ENCODE measurements around the gene NLRC5. TPM values are rescaled to one million over a fixed set of nuclear protein-coding genes. Genes with fewer than 3 reads are reported as not detected.

The NLRC5 gene
- total and polyA plus RNA-seq, 9 of the 15 experiments (the other 6 are each of a cell fraction or from before 2014, with no cell fraction given) = 0.59 to 0.71 TPM; not detected in 7

- no peak for TF ChIP-seq CBX3 (IDR thresholded peaks at IDR 0.05; ENCODE audit: borderline replicate concordance in 1 of 2, low read length in 2 of 2)
- no peak for TF ChIP-seq ZNF778 (CRISPR knock-in tag; IDR thresholded peaks at IDR 0.05)
- TF ChIP-seq PCBP2 (IDR thresholded peaks at IDR 0.05; ENCODE audit: low read depth, low read length, poor library complexity, severe bottlenecking) = no peak
Measured at GRCh38 chr16:57025941-57026777, 36.8 kb downstream of the NLRC5 start (continued).

- 5% methylated on average over 3 of the region's 3 CpGs for WGBS (ENCODE audit: insufficient coverage, low coverage, missing lambda C conversion rate)
- Histone ChIP-seq H3K79me2 (ENCODE audit: control insufficient read depth, insufficient read depth, low read length) (no peaks in the 10 kb centered on the region), H3K9me1 (ENCODE audit: control insufficient read depth, insufficient read depth, low read length) (no peaks in the 10 kb centered on the region), H3K9ac (ENCODE audit: insufficient read depth in 1 of 2, low read depth in 2 of 2, low read length in 2 of 2) (no peak overlapping the region), H2AFZ (ENCODE audit: low read depth, low read length) (no peak overlapping the region), H3K4me3 (no peak overlapping the region), H3K4me1 (replicated peaks in 1 of 2; ENCODE audit: control insufficient read depth in 2 of 2, insufficient read depth in 2 of 2, low read length in 2 of 2) (no peaks in the 10 kb centered on the region), H3K36me3 (ENCODE audit: control insufficient read depth, insufficient read depth, low read length) (no peaks in the 10 kb centered on the region), H3K9me3 (replicated peaks; ENCODE audit: control insufficient read depth, insufficient read depth, low read depth, low read length) (no peaks in the 10 kb centered on the region), H4K20me1 (replicated peaks; ENCODE audit: control insufficient read depth, insufficient read depth, low read length) (peaks cover 7% of the 10 kb centered on the region), H3K4me2 (ENCODE audit: insufficient read depth, low read length) (no peak overlapping the region), H3K27me3 (ENCODE audit: control insufficient read depth in 2 of 2, insufficient read depth in 2 of 2, low read length in 2 of 2) (peaks cover 13 to 53% of the 10 kb centered on the region in 2 experiments; a peak in 4 of 5 replicates), H3K27ac (ENCODE audit: extremely low read depth, low read depth, low read length) (no peak overlapping the region)
- in situ Hi-C loops (cut with MboI) = no loop called here
- ATAC-seq (no peak), FAIRE-seq (no peak), DNase-seq (ENCODE audit: extremely low read depth in 1 of 4, low spot score in 3 of 4) (no peak)
- intact Hi-C loops (cut with micrococcal nuclease) = no loop called here
- ChIA-PET CTCF (ENCODE audit: low intra/inter-chr PET ratio) (no interaction called here), POLR2A (no interaction called here)
- no TSS peak for BruUV-seq (replicated peaks)
- TF ChIP-seq NKRF (IDR thresholded peaks at IDR 0.05; ENCODE audit: borderline replicate concordance) = no peak
- TF ChIP-seq GATAD2B (IDR thresholded peaks at IDR 0.05; ENCODE audit: borderline replicate concordance) = no peak
- TF ChIP-seq RNF2 (IDR thresholded peaks at IDR 0.05) = no peak
- TF ChIP-seq ZBTB40 (IDR thresholded peaks at IDR 0.05) = no peak
- TF ChIP-seq ZBTB40 (CRISPR knock-in tag; IDR thresholded peaks at IDR 0.05) = no peak
- TF ChIP-seq SMAD1 (IDR thresholded peaks at IDR 0.05; ENCODE audit: low read depth, low read length, partially characterized antibody) = no peak
Measured at GRCh38 chr16:57026778-57027062, 37.4 kb downstream of the NLRC5 start.
